SIG-M5 treated with dmso at 0.1 percent for 504 hours (cell line): ENCODE data around the gene P2RX2.

ENCODE experiments used
- DNase-seq: peaks from one replicate; lab custom pipeline; 2025; ENCODE audit not compliant: unreplicated experiment; lab: John Stamatoyannopoulos, UW

P2RX2 gene

GRCh38 chr12:132635076-132635955, 16.7 kb downstream of the P2RX2 start:
- DNase-seq: no peak

- no peak for DNase-seq
Observed at GRCh38 chr12:132637811-132638210, 19.2 kb downstream of the P2RX2 start.

GRCh38 chr12:132638541-132639408, 20.2 kb downstream of the P2RX2 start:
- peak; percentile 42 for DNase-seq

GRCh38 chr12:132639956-132640520, 21.5 kb downstream of the P2RX2 start:
- DNase-seq: no peak

GRCh38 chr12:132640936-132641335, 22.4 kb downstream of the P2RX2 start:
- DNase-seq: no peak

GRCh38 chr12:132641811-132642650, 23.5 kb downstream of the P2RX2 start:
- DNase-seq: no peak

GRCh38 chr12:132642846-132643835, 24.6 kb downstream of the P2RX2 start:
- no peak for DNase-seq

GRCh38 chr12:132646850-132647249, 28.3 kb downstream of the P2RX2 start:
- DNase-seq: no peak

GRCh38 chr12:132647858-132648257, 29.3 kb downstream of the P2RX2 start:
- DNase-seq: no peak

- no peak for DNase-seq
Observed at GRCh38 chr12:132648616-132649225, 30.1 kb downstream of the P2RX2 start.

GRCh38 chr12:132649226-132649945, 30.8 kb downstream of the P2RX2 start:
- DNase-seq: no peak

GRCh38 chr12:132651444-132652100, 33.0 kb downstream of the P2RX2 start:
- peak; percentile 88 for DNase-seq

- DNase-seq: no peak
Observed at GRCh38 chr12:132653567-132654290, 35.2 kb downstream of the P2RX2 start.

- peak; percentile 31 for DNase-seq
Observed at GRCh38 chr12:132657004-132657727, 38.6 kb downstream of the P2RX2 start.

- DNase-seq: no peak
Observed at GRCh38 chr12:132658149-132658894, 39.7 kb downstream of the P2RX2 start.

GRCh38 chr12:132659146-132659545, 40.6 kb downstream of the P2RX2 start:
- DNase-seq: no peak
